ENCODE measurements around the gene ASB3.
A peak's percentile ranks its signal among the peaks of the same experiment; 100 is the strongest.
"Not testable (repeated sequence)": the region's sequence is repeated elsewhere in the genome, so short reads cannot be mapped to it uniquely, and the experiment has no call there.

The ASB3 gene

DNA sequence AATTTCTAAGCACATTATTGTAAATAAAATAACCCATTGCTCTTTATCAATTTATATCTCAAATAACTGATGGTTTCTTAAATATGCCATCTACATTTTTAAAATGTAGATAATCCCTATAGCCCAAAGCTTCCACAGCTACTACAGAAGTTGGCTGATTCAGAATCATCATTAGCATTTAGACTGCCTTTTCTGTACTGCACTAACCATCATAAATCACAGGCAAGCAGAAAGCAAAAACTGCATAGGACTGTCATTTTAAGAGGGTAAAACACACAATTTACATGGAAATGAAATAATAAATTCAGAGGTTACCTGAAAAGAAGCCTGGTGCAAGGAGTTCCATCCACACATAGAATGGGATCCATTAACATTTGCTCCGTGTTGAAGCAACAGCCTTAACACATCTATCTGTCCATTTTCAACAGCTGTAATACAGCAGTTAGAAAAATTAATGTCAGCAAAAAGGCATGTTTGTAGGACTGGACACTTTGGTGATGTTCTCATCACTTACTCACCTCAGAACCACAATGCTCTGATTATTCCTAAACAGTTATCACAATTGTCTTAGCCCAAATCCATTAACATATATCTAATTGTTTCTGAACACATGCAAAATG is 57.5 kb downstream of the ASB3 start:
- DNase-seq = no peak

- DNase-seq = no peak
Observed at GRCh38 chr2:53727921-53728320, 58.8 kb downstream of the ASB3 start.

GRCh38 chr2:53725662-53726061 is 61.1 kb downstream of the ASB3 start:
- no peak for DNase-seq

DNA sequence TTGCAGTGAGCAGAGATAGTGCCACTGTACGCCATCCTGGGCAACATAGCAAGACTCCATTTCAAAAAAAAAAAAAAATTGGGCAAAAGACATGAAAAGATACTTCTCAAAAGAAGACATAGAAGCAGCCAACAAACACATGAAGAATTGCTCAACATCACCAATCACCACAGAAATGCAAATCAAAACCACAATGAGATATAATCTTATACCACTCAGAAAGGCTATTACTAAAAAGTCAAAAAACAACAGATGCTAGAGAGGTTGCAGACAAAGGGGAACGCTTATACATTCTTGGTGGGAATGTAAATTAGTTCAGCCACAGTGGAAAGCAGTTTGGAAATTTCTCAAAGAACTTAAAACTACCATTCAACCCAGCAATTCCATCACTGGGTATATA is 62.2 kb downstream of the ASB3 start:
- no peak for DNase-seq

GRCh38 chr2:53720944-53721343 is 65.8 kb downstream of the ASB3 start:
- not testable (repeated sequence) for DNase-seq

DNA sequence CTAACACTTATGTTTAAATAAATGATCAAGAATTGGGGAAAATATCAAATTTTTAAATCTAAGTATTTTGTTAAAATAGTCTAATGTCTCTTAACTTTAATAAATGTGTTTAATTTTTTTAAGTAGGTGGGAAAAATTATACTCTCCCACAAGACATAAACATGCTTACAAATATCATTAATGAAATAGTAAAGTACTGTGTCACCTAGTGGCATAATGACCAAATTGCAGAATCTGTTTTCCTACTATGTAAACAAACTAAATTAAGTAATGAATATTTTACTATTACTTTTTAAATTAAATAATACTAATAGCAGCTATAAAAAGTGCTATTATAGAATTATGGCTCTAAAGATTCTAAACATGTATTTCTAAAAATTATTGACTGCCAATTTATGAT is 71.2 kb downstream of the ASB3 start:
- no peak for DNase-seq

DNA sequence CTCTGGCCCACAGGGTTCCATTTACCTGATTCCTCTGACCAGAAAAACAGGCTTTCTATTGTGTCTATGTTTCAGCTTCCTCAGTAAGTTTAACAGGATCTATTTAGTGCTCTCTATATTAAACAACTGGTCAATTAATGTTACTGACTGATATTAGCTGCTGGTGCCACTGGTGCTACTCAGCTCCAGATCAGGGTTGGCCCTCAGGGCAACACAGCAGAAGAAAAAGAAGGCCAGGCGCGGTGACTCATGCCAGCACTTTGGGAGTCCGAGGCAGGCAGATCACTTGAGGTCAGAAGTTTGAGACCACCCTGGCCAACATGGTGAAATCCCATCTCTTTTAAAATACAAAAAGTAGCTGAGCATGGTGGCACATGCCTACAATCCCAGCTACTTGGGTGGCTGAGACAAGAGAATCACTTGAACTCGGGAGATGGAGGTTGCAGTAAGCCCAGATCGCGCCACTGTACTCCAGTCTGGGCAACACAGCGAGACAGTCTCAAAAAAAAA is 75.4 kb downstream of the ASB3 start:
- DNase-seq = no peak

DNA sequence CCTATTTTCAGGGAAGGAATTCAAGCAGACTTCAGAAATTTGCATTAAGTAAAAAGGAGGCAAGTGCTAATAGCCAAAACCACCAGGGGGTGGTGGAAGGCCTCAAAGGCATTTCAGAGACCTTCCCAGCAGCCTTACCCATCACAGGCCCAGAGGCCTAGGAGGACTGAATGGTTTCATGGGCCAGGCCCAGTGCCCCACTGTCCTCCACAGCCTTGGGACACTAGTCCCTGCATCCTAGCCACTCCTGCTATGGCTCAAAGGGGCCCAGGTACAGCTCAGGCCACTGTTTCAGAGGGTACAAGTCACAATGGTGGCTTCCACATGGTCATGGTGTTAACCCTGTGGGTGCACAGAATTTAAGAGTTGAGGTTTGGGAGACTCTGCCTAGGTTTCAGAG is 77.8 kb downstream of the ASB3 start:
- no peak for DNase-seq

DNA sequence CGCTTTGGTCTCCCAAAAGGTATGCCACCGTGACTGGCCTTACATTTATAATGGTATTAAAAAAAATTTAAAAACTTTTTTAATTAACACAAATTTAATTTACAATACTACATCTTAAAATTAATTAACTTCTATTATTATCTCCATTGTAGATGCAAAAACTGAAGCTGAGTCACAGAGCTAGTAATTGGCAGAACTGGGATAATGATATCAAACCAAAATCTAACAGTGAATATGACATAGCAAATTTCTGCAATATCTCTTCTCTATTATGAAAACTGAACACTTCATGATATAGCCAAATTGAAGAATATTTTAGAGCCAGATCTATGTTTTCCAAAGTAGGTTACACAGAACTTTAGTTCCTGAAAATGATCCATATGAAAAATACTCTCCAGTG is 85.5 kb downstream of the ASB3 start:
- DNase-seq = no peak

DNA sequence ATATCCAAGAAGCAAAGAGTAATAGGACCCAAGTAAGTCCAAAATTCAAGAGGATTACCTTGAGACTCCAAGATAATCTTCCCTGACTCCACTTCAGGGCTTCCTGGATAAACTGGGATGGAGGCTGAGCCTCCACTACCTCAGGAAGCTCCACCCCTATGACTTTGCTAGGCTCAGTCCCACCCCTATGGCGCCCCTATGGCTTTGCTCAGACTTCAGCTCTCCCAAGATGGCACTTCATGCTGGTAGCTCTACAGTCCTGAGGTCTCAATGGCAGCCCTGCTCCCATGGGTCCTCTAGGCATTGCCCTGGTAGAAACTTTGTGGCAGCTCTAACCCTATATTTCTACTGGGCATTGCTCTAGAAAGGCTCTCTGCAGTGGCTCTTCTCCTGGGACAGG is 89.1 kb downstream of the ASB3 start:
- DNase-seq = no peak

- DNase-seq = no peak
Observed at GRCh38 chr2:53697092-53697491, 89.7 kb downstream of the ASB3 start.

- DNase-seq = no peak
Observed at GRCh38 chr2:53695575-53695974, 91.2 kb downstream of the ASB3 start.

DNA sequence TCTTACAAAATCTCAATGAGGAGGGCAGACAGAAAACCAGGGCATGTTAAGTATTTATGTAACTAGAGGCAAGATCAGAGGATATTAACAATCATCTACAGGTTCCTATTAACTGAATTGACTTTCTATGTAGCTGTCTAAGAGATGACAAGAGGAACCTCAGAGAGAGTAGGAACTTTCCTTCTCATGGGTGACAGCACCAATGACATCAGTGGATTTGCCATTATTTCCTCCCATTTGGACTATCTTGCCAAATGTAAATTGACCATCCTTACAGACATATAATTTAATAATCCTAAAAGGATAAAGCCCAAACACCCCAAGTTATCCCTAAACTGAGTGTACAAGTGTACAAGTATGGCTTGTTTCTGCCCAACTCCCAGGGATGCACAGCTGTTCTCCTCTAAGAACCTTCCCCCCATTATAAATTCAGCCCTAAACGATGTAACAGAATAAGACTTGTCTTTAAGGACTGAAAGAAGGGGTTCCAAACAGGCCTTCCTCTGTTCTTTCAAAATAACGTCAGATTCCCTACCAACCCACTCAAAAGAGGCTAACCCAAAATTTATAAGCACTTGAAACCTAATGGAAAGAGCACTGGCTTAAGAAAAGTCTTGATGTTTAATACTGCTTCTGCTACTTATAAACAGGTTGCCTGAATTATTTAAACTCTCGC is 92.5 kb downstream of the ASB3 start:
- peak; percentile 2 for DNase-seq

DNA sequence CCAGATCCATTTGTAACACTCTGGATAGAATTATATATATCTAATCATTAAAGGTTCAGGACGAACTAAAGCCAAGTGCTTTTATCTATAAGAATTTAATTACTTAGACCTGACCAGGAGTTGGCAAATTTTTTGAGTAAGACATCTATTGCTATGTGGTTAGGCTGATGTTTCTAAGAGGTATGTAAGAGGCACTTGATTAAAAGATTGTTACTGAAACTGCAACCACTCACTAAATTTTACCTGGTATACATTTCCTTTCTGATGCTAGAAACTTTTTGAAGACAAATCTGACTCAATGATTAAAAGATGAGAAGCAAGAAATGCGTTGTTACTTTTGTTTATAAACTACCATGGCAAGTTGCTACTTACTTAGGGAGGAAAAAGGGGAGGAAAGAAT is 95.9 kb downstream of the ASB3 start:
- DNase-seq = no peak

GRCh38 chr2:53672881-53673522 is 113.8 kb downstream of the ASB3 start:
- no peak for DNase-seq

GRCh38 chr2:53670331-53670730 is 116.4 kb downstream of the ASB3 start:
- no peak for DNase-seq

DNA sequence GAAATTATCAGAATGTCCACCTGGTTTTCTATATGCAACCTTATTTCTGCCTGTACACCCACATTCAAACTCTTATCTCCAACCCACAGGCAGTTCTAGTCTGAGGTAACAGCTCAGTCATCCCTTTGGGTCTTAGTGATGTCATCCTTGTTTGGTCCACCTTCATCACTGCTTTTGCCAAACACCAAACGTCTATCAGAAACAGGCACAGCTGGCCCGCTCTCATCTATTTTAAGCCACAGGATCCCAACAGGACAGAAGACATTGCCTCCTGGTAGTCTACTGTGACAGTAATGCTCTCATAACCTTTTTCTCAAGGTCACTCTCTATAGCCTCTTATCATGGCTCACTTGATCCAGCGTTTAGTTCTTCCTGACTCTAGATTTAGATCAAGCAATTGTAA is 118.1 kb downstream of the ASB3 start:
- no peak for DNase-seq

GRCh38 chr2:53667130-53667529 is 119.6 kb downstream of the ASB3 start:
- DNase-seq = not testable (repeated sequence)

DNA sequence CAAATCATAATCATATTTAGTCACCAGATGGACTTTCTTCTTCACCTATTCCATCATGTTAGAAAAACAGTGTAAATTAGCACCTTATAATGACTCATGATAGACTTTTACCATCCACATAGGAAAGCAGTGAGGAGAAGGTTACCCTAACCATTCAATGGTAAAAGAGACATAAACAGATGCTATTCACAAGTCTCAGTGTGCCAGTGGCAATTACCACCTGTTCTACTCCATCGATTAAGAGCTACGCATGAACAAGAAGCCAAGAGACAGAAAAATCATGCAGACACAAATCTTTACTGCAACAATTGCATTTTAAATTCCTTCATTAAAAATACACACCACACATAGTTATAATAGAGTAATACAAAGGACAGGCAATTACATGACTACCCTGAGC is 125.9 kb downstream of the ASB3 start:
- DNase-seq = no peak

DNA sequence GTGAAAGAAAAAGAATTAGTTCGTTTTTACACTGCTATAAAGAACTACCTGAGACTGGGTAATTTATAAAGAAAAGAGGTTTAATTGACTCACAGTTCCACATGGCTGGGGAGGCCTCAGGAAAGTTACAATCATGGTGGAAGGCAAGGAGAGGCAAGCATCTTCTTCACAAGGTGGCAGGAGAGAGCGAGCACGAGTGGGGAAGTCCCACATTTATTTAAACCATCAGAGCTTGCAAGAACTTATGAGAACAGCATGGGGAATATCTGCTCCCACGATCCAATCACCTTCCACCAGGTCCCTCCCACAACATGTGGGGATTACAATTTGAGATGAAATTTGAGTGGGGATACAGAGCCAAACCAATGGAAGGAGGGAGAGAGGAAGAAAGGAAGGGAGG is 128.3 kb downstream of the ASB3 start:
- DNase-seq = not testable (repeated sequence)

DNA sequence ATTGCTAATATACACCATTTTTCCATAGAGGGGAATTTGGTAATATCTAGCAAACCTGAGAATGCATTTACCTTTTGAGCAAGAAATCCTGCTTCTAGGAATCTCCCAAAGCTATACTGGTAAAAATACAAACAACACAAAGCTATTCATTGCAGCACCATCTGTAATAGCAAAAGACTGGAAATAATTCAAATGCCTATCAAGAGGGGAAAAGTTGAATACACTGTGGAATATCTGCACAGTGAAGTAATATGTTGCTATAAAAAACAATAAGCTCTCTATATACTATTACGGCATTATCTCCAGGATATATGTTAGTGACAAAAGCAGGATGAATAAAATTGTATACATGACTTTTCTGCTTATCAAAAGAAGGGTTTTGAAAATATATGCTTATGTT is 131.5 kb downstream of the ASB3 start:
- DNase-seq = no peak

- DNase-seq = no peak
Observed at GRCh38 chr2:53654396-53654795, 132.4 kb downstream of the ASB3 start.

DNA sequence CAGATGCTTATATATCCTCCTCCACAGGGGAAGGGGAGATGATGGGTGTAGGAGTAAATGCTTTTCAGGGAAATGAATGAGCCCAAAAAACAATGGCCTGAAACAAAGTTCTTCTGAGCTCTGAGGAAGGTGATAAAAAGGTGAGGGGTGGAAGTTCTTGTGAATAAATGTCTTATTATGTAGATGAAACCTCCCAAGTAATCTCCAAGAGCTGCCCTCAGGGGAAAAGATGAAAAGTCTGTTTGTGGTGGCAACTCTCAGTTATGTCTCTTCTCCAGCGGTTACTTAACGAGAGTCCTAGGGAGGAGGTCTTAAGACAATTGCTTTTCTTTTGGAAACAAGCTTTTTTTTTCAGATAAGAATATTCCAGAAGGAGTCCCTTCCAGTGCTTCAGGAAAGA is 134.6 kb downstream of the ASB3 start:
- no peak for DNase-seq

DNA sequence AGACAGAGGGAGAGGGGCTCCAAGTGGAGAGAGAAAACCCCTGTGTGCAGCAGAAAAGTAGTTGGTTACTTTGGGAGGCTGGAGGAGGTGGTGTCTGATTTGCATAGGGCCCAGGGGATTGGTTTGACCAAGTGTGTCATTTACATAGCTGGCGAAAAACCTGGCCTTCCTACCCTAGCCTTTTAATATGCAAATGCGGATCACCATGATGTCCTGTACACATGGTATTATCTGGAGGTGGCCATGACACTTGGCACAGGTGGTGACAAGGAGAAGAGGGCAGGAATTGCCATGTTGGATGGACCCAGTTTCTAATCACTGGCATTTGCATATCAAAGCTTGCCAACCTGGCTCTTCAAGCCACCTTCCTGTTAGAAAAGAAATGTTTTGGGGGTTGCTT is 140.0 kb downstream of the ASB3 start:
- no peak for DNase-seq

All from NCI-H524 treated with DMSO at 0.1 percent for 48 hours (cell line).